Stimulated activated CD8-positive, alpha-beta memory T cell treated with anti-CD3 and anti-CD28 coated beads, Interleukin-12 subunit alpha, Interleukin-12 subunit beta, amount 100 ng/mL, for 24 hours (primary cell): ENCODE results near the gene RHOH.
"Not testable (repeated sequence)": the region's sequence is repeated elsewhere in the genome, so short reads cannot be mapped to it uniquely, and the experiment has no call there.

Experiments
- DNase-seq: peaks from one replicate; pipeline ENCODE4 v3.0.0-alpha.2; 2020; ENCODE audit errors: extremely low read depth

Gene RHOH

GRCh38 chr4:40262077-40262528, 65.3 kb downstream of the RHOH start:
- no peak for DNase-seq

GRCh38 chr4:40262861-40263260, 66.0 kb downstream of the RHOH start:
- DNase-seq, result no peak

- DNase-seq, result no peak
These were observed 67.7 kb downstream of the RHOH start for GRCh38 chr4:40264497-40264896.

- no peak for DNase-seq
These were observed 68.4 kb downstream of the RHOH start for GRCh38 chr4:40264995-40265909.

- DNase-seq, result no peak
These were observed 69.1 kb downstream of the RHOH start for GRCh38 chr4:40265910-40266274.

- DNase-seq, result no peak
These were observed 72.3 kb downstream of the RHOH start for GRCh38 chr4:40269133-40269532.

GRCh38 chr4:40270609-40271008, 73.8 kb downstream of the RHOH start:
- DNase-seq, result no peak

- DNase-seq, result no peak
These were observed 78.4 kb downstream of the RHOH start for GRCh38 chr4:40275065-40275730.

GRCh38 chr4:40276546-40276945, 79.7 kb downstream of the RHOH start:
- DNase-seq, result no peak

GRCh38 chr4:40280586-40280985, 83.8 kb downstream of the RHOH start:
- no peak for DNase-seq

- DNase-seq, result no peak
These were observed 84.3 kb downstream of the RHOH start for GRCh38 chr4:40281099-40281498.

- DNase-seq, result no peak
These were observed 85.1 kb downstream of the RHOH start for GRCh38 chr4:40281913-40282312.

GRCh38 chr4:40282857-40283256, 86.0 kb downstream of the RHOH start:
- not testable (repeated sequence) for DNase-seq

- DNase-seq, result no peak
These were observed 86.6 kb downstream of the RHOH start for GRCh38 chr4:40283413-40283812.

- DNase-seq, result peak; percentile 46
These were observed 87.1 kb downstream of the RHOH start for GRCh38 chr4:40283968-40284367.

- DNase-seq, result no peak
These were observed 88.9 kb downstream of the RHOH start for GRCh38 chr4:40285692-40286091.

- DNase-seq, result no peak
These were observed 91.7 kb downstream of the RHOH start for GRCh38 chr4:40288566-40288965.

- no peak for DNase-seq
These were observed 92.7 kb downstream of the RHOH start for GRCh38 chr4:40289366-40290188.

GRCh38 chr4:40290611-40291186, 93.9 kb downstream of the RHOH start:
- DNase-seq, result not testable (repeated sequence)

GRCh38 chr4:40292313-40292759, 95.5 kb downstream of the RHOH start:
- no peak for DNase-seq

- DNase-seq, result no peak
These were observed 97.5 kb downstream of the RHOH start for GRCh38 chr4:40294339-40294738.

- DNase-seq, result not testable (repeated sequence)
These were observed 98.2 kb downstream of the RHOH start for GRCh38 chr4:40295030-40295429.
